ENCODE results near the gene CD38. TPM values are rescaled to one million over a fixed set of nuclear protein-coding genes. Genes with fewer than 3 reads are reported as not detected.

The CD38 gene
- total RNA-seq, 1 experiment from 2014 or later, result 0.17 TPM

GRCh38 chr4:15735536-15735935 lies 42.6 kb upstream of the CD38 start:
- Mint-ChIP-seq H3K36me3 (0 out of 2 replicates have a peak, but pooled peaks cover 4% of the 10 kb centered on the region), H3K27ac (no peak overlapping the region), H3K4me1 (no peaks in the 10 kb centered on the region), H3K9me3 (peaks cover 13% of the 10 kb centered on the region), H3K27me3 (ENCODE audit: low read depth) (no peaks in the 10 kb centered on the region), H3K4me3 (no peak overlapping the region)
- ChIA-PET POLR2A (no interaction called here), CTCF (interaction anchor here (1.0 kb wide), 1 partner anchor 13 kb away, joined by 3 read pairs; no protein-coding TSS in a partner anchor)
- ATAC-seq (no peak), DNase-seq (ENCODE audit: low spot score) (no peak)
- TF ChIP-seq ETV6 (CRISPR knock-in tag; IDR thresholded peaks at IDR 0.05) (no peak), CBFB (CRISPR knock-in tag; IDR thresholded peaks at IDR 0.05; ENCODE audit: low read depth) (no peak)

DNA sequence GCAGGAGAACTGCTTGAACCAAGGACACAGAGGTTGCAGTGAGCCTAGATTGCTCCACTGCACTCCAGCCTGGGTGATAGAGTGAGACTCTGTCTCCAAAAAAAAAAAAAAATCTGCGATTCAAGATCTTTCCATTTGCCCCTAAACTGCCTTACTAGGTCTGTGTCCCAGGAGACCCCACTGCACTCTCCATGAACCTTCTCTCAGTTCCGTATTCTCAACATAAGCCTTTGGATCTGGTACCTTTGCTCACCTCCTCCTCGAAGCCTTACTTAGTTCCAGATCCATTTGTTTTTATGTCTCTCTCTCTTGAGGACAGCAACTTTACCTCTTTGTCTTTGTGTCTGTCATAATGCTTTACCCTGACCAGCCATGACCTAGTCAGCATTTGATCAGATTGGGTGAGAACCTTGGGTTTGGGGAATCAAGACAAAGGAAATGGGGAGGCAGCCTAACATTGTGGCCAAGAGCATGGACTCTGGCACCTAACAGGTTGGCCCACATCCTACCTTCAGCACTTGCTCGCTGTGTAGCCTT lies 41.5 kb upstream of the CD38 start:
- Mint-ChIP-seq H3K27me3 (ENCODE audit: low read depth) (no peaks in the 10 kb centered on the region), H3K36me3 (0 out of 2 replicates have a peak, but pooled peaks cover 4% of the 10 kb centered on the region), H3K27ac (no peak overlapping the region), H3K4me3 (no peak overlapping the region), H3K9me3 (peaks cover 13% of the 10 kb centered on the region), H3K4me1 (no peaks in the 10 kb centered on the region)
- POLR2A ChIA-PET, result no interaction called here
- TF ChIP-seq, protein P1, sequence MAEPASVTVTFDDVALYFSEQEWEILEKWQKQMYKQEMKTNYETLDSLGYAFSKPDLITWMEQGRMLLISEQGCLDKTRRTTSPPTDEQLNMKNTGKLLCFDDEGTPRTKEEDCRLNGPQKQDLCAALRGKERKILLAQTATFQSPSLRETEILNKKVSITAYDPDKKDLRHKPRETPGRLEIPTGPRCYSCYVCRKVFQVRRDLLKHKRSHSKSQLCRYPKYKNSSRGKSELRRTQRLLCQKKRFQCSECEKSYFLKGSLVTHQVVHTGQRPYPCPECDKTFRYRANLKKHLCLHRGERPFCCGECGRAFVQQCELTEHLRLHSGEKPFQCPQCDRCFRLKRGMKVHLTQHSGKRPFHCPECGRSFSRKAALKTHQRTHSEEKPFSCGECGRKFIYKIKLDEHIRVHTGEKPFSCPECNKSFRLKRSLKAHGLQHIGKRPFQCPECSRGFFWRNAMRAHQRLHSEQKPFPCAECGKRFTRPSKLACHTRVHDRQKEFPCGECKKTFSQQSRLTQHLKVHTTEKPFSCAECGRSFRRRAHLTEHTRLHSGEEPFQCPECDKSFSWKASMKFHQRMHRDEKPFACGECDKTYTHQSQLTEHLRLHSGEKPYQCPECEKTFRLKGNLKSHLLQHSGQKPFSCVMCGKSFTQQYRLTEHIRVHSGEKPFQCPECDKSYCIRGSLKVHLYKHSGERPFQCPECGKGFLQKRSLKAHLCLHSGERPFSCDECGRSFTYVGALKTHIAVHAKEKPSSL (CRISPR knock-in tag; conservative IDR thresholded peaks at IDR 0.05), result no peak
- DNase-seq (ENCODE audit: low spot score) (no peak), ATAC-seq (no peak)
- CTCF ChIA-PET, result interaction anchor here (1.0 to 1.5 kb wide), 9 partner anchors 19 to 219 kb away, joined by 3 to 7 read pairs (median 4); no protein-coding TSS in a partner anchor

- CTCF ChIA-PET, result interaction anchor here (0.7 to 2.4 kb wide), 12 partner anchors 19 to 219 kb away, joined by 3 to 11 read pairs (median 4); no protein-coding TSS in a partner anchor
- TF ChIP-seq, protein P2, sequence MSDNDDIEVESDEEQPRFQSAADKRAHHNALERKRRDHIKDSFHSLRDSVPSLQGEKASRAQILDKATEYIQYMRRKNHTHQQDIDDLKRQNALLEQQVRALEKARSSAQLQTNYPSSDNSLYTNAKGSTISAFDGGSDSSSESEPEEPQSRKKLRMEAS (CRISPR knock-in tag; IDR thresholded peaks at IDR 0.05), result no peak
- TF ChIP-seq ARID4B (CRISPR knock-in tag; IDR thresholded peaks at IDR 0.05; ENCODE audit: borderline replicate concordance) (no peak), TP53 (CRISPR knock-in tag; IDR thresholded peaks at IDR 0.05) (no peak), ZNF423 (CRISPR knock-in tag; IDR thresholded peaks at IDR 0.05) (no peak), IRF2 (CRISPR knock-in tag; IDR thresholded peaks at IDR 0.05; ENCODE audit: borderline replicate concordance, low read depth) (no peak), ETV6 (CRISPR knock-in tag; IDR thresholded peaks at IDR 0.05) (no peak), NR3C1 (CRISPR knock-in tag; conservative IDR thresholded peaks at IDR 0.05; ENCODE audit: low read depth) (no peak), E2F5 (CRISPR knock-in tag; IDR thresholded peaks at IDR 0.05) (no peak), SMAD3 (CRISPR knock-in tag; IDR thresholded peaks at IDR 0.05; ENCODE audit: borderline replicate concordance) (no peak), PREB (CRISPR knock-in tag; IDR thresholded peaks at IDR 0.05; ENCODE audit: borderline replicate concordance) (no peak), ZNF232 (CRISPR knock-in tag; IDR thresholded peaks at IDR 0.05) (no peak), TEAD4 (CRISPR knock-in tag; IDR thresholded peaks at IDR 0.05) (no peak), ZNF219 (CRISPR knock-in tag; IDR thresholded peaks at IDR 0.05; ENCODE audit: borderline replicate concordance) (no peak), NFATC4 (CRISPR knock-in tag; IDR thresholded peaks at IDR 0.05) (no peak)
- TF ChIP-seq, protein P3, sequence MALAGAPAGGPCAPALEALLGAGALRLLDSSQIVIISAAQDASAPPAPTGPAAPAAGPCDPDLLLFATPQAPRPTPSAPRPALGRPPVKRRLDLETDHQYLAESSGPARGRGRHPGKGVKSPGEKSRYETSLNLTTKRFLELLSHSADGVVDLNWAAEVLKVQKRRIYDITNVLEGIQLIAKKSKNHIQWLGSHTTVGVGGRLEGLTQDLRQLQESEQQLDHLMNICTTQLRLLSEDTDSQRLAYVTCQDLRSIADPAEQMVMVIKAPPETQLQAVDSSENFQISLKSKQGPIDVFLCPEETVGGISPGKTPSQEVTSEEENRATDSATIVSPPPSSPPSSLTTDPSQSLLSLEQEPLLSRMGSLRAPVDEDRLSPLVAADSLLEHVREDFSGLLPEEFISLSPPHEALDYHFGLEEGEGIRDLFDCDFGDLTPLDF (CRISPR knock-in tag; IDR thresholded peaks at IDR 0.05), result no peak
- TF ChIP-seq, protein P4, sequence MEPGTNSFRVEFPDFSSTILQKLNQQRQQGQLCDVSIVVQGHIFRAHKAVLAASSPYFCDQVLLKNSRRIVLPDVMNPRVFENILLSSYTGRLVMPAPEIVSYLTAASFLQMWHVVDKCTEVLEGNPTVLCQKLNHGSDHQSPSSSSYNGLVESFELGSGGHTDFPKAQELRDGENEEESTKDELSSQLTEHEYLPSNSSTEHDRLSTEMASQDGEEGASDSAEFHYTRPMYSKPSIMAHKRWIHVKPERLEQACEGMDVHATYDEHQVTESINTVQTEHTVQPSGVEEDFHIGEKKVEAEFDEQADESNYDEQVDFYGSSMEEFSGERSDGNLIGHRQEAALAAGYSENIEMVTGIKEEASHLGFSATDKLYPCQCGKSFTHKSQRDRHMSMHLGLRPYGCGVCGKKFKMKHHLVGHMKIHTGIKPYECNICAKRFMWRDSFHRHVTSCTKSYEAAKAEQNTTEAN (CRISPR knock-in tag; IDR thresholded peaks at IDR 0.05), result no peak
- TF ChIP-seq, protein P5, sequence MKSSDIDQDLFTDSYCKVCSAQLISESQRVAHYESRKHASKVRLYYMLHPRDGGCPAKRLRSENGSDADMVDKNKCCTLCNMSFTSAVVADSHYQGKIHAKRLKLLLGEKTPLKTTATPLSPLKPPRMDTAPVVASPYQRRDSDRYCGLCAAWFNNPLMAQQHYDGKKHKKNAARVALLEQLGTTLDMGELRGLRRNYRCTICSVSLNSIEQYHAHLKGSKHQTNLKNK (CRISPR knock-in tag; IDR thresholded peaks at IDR 0.05), result no peak
Observed at GRCh38 chr4:15737255-15737654, 40.9 kb upstream of the CD38 start.

More at GRCh38 chr4:15737255-15737654, 40.9 kb upstream of the CD38 start:
- no peak overlapping the region for H3K4me3 Mint-ChIP-seq
- H3K27me3 Mint-ChIP-seq (ENCODE audit: low read depth), result no peaks in the 10 kb centered on the region
- DNase-seq (ENCODE audit: low spot score), result no peak
- peak; percentile 41; the same call in 1 of the 2 replicates for ATAC-seq
- peaks cover 19% of the 10 kb centered on the region for H3K9me3 Mint-ChIP-seq
- no peaks in the 10 kb centered on the region for H3K4me1 Mint-ChIP-seq
- no peak overlapping the region for H3K27ac Mint-ChIP-seq
- H3K36me3 Mint-ChIP-seq, result 0 out of 2 replicates have a peak, but pooled peaks cover 4% of the 10 kb centered on the region
- POLR2A ChIA-PET, result no interaction called here

Measured in WTC11 (cell line).